Measurements from ENCODE around the gene RBL2. TPM values are rescaled to one million over a fixed set of nuclear protein-coding genes. Genes with fewer than 3 reads are reported as not detected.
"Not testable (repeated sequence)": the region's sequence is repeated elsewhere in the genome, so short reads cannot be mapped to it uniquely, and the experiment has no call there.

Gene RBL2, protein sequence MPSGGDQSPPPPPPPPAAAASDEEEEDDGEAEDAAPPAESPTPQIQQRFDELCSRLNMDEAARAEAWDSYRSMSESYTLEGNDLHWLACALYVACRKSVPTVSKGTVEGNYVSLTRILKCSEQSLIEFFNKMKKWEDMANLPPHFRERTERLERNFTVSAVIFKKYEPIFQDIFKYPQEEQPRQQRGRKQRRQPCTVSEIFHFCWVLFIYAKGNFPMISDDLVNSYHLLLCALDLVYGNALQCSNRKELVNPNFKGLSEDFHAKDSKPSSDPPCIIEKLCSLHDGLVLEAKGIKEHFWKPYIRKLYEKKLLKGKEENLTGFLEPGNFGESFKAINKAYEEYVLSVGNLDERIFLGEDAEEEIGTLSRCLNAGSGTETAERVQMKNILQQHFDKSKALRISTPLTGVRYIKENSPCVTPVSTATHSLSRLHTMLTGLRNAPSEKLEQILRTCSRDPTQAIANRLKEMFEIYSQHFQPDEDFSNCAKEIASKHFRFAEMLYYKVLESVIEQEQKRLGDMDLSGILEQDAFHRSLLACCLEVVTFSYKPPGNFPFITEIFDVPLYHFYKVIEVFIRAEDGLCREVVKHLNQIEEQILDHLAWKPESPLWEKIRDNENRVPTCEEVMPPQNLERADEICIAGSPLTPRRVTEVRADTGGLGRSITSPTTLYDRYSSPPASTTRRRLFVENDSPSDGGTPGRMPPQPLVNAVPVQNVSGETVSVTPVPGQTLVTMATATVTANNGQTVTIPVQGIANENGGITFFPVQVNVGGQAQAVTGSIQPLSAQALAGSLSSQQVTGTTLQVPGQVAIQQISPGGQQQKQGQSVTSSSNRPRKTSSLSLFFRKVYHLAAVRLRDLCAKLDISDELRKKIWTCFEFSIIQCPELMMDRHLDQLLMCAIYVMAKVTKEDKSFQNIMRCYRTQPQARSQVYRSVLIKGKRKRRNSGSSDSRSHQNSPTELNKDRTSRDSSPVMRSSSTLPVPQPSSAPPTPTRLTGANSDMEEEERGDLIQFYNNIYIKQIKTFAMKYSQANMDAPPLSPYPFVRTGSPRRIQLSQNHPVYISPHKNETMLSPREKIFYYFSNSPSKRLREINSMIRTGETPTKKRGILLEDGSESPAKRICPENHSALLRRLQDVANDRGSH
- 38.0 and 50.8 TPM in 2 replicates for total RNA-seq (2014; rRNA removed; shearing (Covaris generic); ENCODE audit: low replicate concordance)

DNA sequence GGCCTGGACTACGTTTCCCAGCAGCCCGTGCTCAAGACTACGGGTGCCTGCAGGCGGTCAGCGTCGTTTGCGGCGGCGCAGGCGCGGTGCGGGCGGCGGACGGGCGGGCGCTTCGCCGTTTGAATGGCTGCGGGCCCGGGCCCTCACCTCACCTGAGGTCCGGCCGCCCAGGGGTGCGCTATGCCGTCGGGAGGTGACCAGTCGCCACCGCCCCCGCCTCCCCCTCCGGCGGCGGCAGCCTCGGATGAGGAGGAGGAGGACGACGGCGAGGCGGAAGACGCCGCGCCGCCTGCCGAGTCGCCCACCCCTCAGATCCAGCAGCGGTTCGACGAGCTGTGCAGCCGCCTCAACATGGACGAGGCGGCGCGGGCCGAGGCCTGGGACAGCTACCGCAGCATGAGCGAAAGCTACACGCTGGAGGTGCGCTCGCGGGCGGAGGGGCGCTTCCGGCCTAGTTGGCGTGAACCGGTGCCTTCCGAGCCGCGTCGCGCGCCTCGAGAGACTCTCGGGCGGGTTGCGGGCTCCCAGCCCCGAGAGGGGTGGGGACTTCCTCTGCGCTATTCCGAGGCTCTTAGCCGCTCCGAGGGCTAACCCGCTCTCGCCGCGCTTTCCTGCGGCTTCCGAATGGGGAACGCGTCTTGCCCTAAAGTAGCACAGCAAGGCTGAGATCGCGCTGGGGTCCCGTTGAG lies at the start of gene RBL2:
RBL2 (plus strand) TSS at position 95 of the 689 bp plus-strand sequence; CDS start at position 181, 86 bp downstream.
- H3K9me3 ChIP-seq = no peaks in the 10 kb centered on the region; the same call in 1 of the 2 replicates
- peaks cover 5% of the 10 kb centered on the region; the same call in 1 of the 2 replicates for H3K36me3 ChIP-seq
- DNase-seq = peak; percentile 94
- H3K27me3 ChIP-seq = no peaks in the 10 kb centered on the region
- H3K4me3 ChIP-seq = peak within 1 kb of the TSS; percentile 95

DNA sequence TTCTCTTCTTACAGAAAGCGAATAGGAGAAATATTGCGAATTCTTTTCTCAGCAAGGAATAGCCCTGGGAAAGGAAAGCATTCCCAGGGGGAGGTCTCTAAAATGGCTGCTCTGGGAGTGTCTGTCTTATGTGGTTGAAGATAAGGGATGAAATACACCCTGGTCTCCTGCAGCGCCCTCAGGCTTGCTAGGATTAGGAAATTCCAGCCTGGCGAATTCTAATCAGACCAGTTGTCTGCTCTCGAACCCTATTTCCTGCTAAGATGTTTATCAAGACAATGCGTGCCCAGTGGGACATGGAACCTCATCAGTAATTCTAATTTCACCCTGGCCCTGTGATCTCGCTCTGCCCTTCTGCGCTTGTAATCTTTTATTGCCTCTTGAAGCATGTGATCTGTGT lies 49.7 kb upstream of the RBL2 start:
- not testable (repeated sequence) for H3K4me3 ChIP-seq, DNase-seq

DNA sequence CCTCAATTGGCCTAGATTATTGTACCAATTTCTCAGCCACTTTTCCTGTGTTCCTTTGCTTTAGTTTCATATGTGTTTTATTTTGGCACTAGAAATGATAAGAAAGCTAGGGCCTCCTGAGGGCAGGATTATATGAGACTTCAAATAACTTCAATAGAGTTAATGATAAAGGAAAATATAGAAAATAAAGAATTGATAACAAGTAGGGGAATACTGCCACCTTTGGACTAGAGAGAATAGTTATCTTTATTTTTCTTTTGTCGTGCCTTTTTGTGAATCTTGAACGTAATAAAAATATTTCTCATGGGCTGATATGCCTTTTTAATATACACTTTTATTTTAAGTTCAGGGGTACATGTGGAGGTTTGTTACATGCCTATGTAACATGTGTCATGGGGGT lies 29.3 kb upstream of the RBL2 start:
- Histone ChIP-seq H3K4me3 (no peak overlapping the region), H3K27me3 (peaks cover 8% of the 10 kb centered on the region), H3K9me3 (no peaks in the 10 kb centered on the region; the same call in 1 of the 2 replicates), H3K36me3 (no peaks in the 10 kb centered on the region)
- no peak for DNase-seq

More for the DNA sequence above, 49.7 kb upstream of the RBL2 start:
- not testable (repeated sequence) for H3K9me3 ChIP-seq, H3K36me3 ChIP-seq, H3K27me3 ChIP-seq

DNA sequence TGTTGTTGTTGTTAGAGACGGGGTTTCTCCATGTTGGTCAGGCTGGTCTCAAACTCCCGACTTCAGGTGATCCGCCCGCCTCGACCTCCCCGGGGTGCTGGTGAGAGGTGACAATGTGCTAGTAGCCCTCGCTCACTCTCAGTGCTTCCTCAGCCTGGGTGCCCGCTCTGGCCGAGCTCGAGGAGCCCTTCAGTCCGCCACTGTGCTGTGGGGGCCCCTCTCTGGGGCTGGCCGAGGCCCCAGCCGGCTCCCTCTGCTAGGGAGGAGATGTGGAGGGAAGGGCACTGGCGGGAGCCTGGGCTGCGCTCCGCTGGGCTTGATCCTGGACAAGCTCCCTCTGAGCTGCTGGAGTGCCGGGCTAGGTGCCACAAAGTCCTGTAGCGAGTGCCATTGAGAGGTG lies 21.7 kb upstream of the RBL2 start:
- Histone ChIP-seq H3K27me3 (peaks cover 5% of the 10 kb centered on the region; the same call in 1 of the 2 replicates), H3K9me3 (peaks cover 3% of the 10 kb centered on the region; the same call in 1 of the 2 replicates), H3K36me3 (no peaks in the 10 kb centered on the region), H3K4me3 (no peak overlapping the region)
- no peak for DNase-seq

DNA sequence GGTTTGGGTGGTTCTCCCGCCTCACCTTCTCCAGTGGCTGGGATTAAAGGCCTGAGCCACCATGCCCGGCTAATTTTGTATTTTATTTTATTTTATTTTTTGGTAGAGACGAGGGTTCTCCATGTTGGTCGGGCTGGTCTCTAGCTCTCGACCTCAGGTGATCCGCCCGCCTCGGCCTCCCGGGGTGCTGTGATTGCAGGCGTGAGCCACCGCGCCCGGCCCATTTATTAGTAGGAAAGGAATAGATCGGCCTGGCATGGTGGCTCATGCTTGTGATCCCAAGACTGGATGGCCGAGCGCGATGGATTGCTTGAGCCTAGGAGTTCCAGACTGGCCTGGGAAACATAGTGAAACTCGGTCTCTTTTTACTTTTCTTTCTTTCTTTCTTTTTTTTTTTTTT lies 20.4 kb upstream of the RBL2 start:
- no peak for DNase-seq
- peaks cover 5% of the 10 kb centered on the region; the same call in 1 of the 2 replicates for H3K27me3 ChIP-seq
- no peak overlapping the region for H3K4me3 ChIP-seq
- H3K9me3 ChIP-seq = peaks cover 3% of the 10 kb centered on the region; the same call in 1 of the 2 replicates
- no peaks in the 10 kb centered on the region for H3K36me3 ChIP-seq

DNA sequence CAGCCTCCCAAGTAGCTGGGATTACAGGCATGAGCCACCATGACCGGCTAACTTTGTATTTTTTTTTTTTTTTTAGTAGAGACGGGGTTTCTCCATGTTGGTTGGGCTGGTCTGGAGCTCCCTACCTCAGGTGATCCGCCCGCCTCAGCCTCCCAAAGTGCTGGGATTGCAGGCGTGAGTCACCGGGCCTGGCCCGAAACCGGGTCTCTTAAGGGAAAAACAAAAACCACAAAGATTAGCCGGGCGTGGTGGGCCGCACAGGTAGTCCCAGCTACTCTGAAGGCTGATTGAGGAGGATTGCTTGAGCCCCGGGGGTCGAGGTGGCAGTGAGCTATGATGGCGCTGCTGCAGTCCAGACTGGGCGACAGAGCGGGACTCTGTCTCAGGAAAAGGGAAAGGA lies 19.9 kb upstream of the RBL2 start:
- peaks cover 5% of the 10 kb centered on the region; the same call in 1 of the 2 replicates for H3K27me3 ChIP-seq
- no peak for DNase-seq
- H3K36me3 ChIP-seq = no peaks in the 10 kb centered on the region
- no peak overlapping the region for H3K4me3 ChIP-seq
- H3K9me3 ChIP-seq = peaks cover 3% of the 10 kb centered on the region; the same call in 1 of the 2 replicates

DNA sequence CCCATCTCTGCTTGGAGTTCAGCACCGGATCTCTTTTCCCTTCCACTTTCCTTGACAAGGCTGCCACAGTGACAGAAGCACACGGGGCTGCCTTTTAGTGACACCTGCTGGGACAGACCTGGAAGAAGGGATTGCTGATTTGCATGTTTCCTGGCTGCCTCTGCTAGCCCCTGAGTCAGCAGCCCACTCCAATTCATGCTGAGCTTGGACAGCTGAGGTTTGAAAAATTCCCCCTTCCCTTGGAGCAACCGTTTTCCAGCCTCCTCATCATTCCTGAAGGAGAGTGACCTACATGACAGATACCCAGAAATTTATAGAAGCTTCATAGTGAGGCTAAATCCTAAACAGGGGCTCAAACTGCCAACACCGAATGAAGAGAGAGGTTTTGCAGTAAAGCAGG lies 18.8 kb upstream of the RBL2 start:
- Histone ChIP-seq H3K4me3 (no peak overlapping the region), H3K9me3 (peaks cover 3% of the 10 kb centered on the region; the same call in 1 of the 2 replicates), H3K27me3 (no peaks in the 10 kb centered on the region), H3K36me3 (no peaks in the 10 kb centered on the region)
- no peak for DNase-seq

DNA sequence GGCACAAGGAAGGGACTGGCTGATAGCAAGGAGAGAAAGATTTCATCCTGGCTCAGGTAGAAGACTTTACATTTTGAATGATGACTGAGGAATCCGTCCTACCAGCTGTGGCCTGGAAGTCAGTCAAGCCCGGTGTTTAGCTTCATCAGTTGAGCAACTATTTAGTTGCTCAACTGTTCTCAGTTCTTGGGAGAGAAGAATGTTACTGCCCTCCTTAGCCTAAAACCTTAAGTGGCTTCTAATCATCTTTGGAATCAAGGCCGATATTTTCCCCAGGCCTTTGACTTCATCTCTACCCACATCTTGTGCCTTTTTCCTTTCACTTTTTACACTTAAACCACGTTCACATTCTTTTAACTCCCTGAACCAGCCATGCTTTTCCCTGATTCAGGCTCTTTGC lies 17.3 kb upstream of the RBL2 start:
- Histone ChIP-seq H3K4me3 (no peak overlapping the region), H3K27me3 (no peaks in the 10 kb centered on the region), H3K36me3 (no peaks in the 10 kb centered on the region), H3K9me3 (peaks cover 3% of the 10 kb centered on the region; the same call in 1 of the 2 replicates)
- no peak for DNase-seq

DNA sequence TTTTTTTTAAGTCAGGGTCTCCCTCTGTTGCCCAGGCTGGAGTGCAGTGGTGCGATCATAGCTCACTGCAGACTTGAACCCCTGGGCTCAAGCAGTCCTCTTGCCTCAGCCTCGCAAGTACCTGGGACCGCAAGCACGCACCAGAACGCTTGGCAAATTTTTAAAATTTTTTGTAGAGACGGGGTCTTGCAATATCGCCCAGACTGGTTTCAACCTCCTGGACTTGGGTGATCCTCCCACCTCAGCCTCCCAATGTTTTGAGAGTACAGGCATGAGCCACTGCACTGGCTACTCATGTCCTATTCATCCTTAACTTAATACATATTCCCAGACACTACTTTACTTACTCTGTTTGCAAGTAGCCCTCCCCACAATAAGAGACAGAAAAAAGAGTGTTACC lies 16.3 kb upstream of the RBL2 start:
- Histone ChIP-seq H3K27me3 (no peaks in the 10 kb centered on the region), H3K9me3 (peaks cover 2% of the 10 kb centered on the region), H3K4me3 (no peak overlapping the region), H3K36me3 (no peaks in the 10 kb centered on the region)
- no peak for DNase-seq

DNA sequence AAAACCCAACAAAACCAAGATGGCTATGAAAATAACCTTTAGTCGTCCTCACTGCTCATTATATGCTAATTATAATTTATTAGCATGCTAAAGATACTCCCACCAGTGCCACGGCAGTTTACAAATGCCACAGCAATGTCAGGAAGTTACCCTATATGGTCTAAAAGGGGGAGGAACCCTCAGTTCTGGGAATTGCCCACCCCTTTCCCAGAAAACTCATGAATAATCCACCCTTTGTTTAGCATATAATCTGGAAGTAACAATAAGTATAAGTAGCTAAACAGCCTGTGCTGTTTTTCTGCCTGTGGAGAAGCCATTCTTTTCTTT lies 14.9 kb upstream of the RBL2 start:
- DNase-seq, H3K27me3 ChIP-seq, H3K36me3 ChIP-seq, H3K4me3 ChIP-seq: not testable (repeated sequence)
- peaks cover 15% of the 10 kb centered on the region for H3K9me3 ChIP-seq

DNA sequence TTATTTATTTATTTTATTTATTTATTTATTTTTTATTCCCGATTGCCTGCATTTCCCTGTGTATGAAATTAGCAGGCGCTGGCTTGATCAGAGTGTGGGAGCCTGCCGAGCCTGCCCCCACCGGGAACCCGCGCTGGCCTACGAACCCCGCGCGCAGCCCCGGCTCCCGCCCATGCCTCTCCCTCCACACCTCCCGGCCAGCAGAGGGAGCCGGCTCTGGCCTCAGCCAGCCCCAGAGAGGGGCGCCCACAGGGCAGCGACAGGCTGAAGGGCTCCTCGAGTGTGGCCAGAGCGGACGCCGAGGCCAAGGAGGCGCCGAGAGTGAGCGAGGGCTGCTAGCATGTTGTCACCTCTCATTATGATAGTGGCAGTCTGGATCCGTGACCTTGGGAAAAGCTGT lies 13.0 kb upstream of the RBL2 start:
- no peak overlapping the region for H3K4me3 ChIP-seq
- no peak for DNase-seq
- peaks cover 19% of the 10 kb centered on the region for H3K9me3 ChIP-seq
- H3K27me3 ChIP-seq = no peaks in the 10 kb centered on the region
- no peaks in the 10 kb centered on the region for H3K36me3 ChIP-seq

DNA sequence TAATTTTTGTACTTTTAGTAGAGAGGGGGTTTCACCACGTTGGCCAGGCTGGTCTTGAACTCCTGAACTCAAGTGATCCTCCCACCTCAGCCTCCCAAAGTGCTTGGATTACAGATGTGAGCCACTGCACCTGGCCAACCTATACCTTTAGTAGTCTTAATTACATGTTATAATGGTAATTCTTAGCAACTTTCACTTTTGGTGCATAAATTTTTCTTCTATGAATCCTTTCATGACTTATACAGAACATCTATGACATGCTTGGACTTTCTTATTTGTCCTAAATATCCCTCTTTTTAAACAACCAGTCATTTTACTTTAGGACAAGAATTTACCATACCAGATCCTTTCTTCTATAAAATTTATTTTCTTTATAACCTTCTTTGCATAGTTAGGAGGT lies 10.3 kb upstream of the RBL2 start:
- DNase-seq, H3K27me3 ChIP-seq, H3K4me3 ChIP-seq, H3K36me3 ChIP-seq: not testable (repeated sequence)
- H3K9me3 ChIP-seq = peaks cover 19% of the 10 kb centered on the region

DNA sequence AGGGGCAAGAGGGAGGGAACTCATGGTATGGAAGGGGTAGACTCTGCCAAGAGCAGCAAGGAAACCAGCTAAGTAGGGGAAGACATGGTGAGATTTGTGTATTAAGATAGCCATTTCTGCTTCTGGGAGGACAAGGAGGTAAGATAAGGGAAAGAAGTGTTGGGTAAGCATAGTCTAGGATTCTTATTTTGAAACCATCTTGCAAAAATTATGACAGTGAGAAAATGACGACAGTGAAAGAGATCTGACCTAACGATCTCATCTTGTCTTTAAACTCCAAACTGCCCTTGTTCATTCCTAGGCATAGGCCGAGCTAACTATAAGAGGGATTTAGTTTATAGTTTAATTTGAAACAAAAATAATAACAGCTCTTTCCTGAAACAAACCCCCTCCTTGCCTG lies 5.6 kb upstream of the RBL2 start:
- DNase-seq = no peak
- peaks cover 11% of the 10 kb centered on the region for H3K9me3 ChIP-seq
- no peaks in the 10 kb centered on the region for H3K36me3 ChIP-seq
- peaks cover 2% of the 10 kb centered on the region; the same call in 1 of the 2 replicates for H3K27me3 ChIP-seq
- no peak overlapping the region for H3K4me3 ChIP-seq

DNA sequence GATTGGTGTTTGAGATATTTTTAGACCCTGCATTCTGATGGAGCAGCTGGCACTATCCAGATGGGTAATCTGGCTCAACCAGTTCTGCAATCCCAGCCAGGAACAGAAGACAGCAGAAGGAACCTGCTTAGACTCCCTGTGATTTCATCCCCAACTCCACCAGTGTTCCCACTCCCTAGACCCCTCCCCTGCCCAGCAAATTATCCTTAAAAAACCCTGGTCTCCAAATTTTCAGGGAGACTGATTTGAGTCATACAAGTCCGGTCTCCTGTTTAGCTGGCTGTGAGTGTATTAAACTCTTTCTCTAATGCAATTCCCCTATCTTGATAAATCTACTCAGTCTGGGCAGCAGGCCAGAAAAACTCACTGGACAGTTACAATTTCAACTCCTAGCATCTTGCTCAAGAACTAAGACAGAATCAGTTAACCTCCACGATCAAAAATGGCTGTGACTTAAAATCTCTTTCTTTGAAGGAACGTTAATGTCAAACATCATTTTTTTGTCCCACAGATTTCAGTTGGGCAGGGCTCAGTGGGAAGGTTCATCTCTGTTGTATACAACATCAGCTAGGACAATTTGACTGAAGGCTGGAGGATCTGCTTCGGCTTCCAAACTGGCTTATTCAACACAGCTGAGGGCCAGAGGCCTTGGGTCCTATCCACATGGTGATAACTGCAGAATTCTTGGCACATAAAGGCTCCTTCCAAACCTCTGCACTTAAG lies 4.9 kb upstream of the RBL2 start:
- H3K27me3 ChIP-seq = peaks cover 2% of the 10 kb centered on the region; the same call in 1 of the 2 replicates
- DNase-seq = no peak
- no peak overlapping the region for H3K4me3 ChIP-seq
- H3K36me3 ChIP-seq = no peaks in the 10 kb centered on the region; the same call in 1 of the 2 replicates
- peaks cover 4% of the 10 kb centered on the region for H3K9me3 ChIP-seq

DNA sequence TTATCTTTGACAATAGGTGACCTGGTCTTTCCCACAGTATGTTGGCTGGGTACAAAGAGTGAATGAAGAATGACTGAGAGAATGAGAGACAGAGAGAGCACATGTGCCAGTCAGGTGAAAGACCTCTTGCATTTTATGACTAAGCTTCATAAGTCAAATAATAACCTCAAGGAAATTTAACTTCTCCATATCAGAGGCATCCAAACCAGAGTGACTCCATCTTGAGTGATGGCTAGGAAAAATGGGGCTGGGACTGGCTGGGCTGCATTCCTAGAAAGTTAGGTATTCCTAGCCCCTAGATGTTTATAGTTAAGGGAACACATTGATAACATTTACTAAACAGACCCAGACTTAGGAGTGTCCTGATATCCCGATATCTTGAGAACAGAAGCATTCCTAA lies 3.9 kb upstream of the RBL2 start:
- H3K27me3 ChIP-seq = peaks cover 2% of the 10 kb centered on the region; the same call in 1 of the 2 replicates
- H3K9me3 ChIP-seq = no peaks in the 10 kb centered on the region; the same call in 1 of the 2 replicates
- no peak for DNase-seq
- peaks cover 3% of the 10 kb centered on the region; the same call in 1 of the 2 replicates for H3K36me3 ChIP-seq
- H3K4me3 ChIP-seq = no peak overlapping the region

Data from MG63 (cell line).